Mesenchymal stem cell (in vitro differentiated cells and primary cell): ENCODE results near the gene DBNDD2.
A peak's percentile ranks its signal among the peaks of the same experiment; 100 is the strongest.

ENCODE experiments used
- DNase-seq: peaks from one replicate; pipeline ENCODE4 v3.0.0-alpha.2; 2013
- H2AFZ ChIP-seq: one replicate; pipeline ENCODE4 v1.6.1; 2013; ENCODE audit warnings: low read depth, mild to moderate bottlenecking, control low read depth, inconsistent platforms, low read length, moderate library complexity
- H2AK5ac ChIP-seq: 2 replicates; pipeline ENCODE4 v1.6.1; 2013; ENCODE audit warnings: low read length, moderate library complexity, mild to moderate bottlenecking, inconsistent platforms; ENCODE audit not compliant: severe bottlenecking
- H2BK120ac ChIP-seq: one replicate; pipeline ENCODE4 v1.6.1; 2013; ENCODE audit warnings: low read depth, mild to moderate bottlenecking, inconsistent platforms, low read length, moderate library complexity
- H2BK12ac ChIP-seq, 2 experiments: one replicate each; pipeline ENCODE4 v1.6.1; 2013; ENCODE audit warnings: inconsistent platforms in 2 of 2, low read length in 2 of 2, mild to moderate bottlenecking in 2 of 2, moderate library complexity in 2 of 2, control low read depth in 1 of 2
- H2BK15ac ChIP-seq: one replicate; pipeline ENCODE4 v1.6.1; 2013; ENCODE audit warnings: mild to moderate bottlenecking, low read depth, inconsistent platforms; ENCODE audit not compliant: poor library complexity, severe bottlenecking
- H2BK5ac ChIP-seq: 2 replicates; pipeline ENCODE4 v1.6.1; 2013; ENCODE audit warnings: low read depth, mild to moderate bottlenecking, low read length, control low read depth, inconsistent platforms; ENCODE audit not compliant: poor library complexity, severe bottlenecking
- H3K14ac ChIP-seq, 2 experiments: one replicate each; pipeline ENCODE4 v1.6.1; 2013; ENCODE audit warnings: inconsistent platforms in 2 of 2, low read length in 2 of 2, control low read depth in 1 of 2, mild to moderate bottlenecking in 1 of 2, moderate library complexity in 1 of 2
- H3K18ac ChIP-seq, 2 experiments: one replicate each; pipeline ENCODE4 v1.6.1; 2013; ENCODE audit warnings: inconsistent platforms in 2 of 2, low read length in 2 of 2, control low read depth in 1 of 2, low read depth in 1 of 2, mild to moderate bottlenecking in 1 of 2
- H3K23ac ChIP-seq, 2 experiments: one replicate each; pipeline ENCODE4 v1.6.1; 2013; ENCODE audit warnings: inconsistent platforms in 2 of 2, low read length in 2 of 2, mild to moderate bottlenecking in 2 of 2, moderate library complexity in 2 of 2, control low read depth in 1 of 2
- H3K27ac ChIP-seq: 2 replicates; pipeline ENCODE4 v1.5.1; 2013; ENCODE audit warnings: mild to moderate bottlenecking, moderate library complexity, low read length, control low read depth, inconsistent platforms; ENCODE audit not compliant: poor library complexity, severe bottlenecking
- H3K27me3 ChIP-seq, 2 experiments: 2 replicates each; pipeline versions ENCODE4 v1.6.1 to v1.7.0; 2013; ENCODE audit warnings: low read length in 2 of 2, mild to moderate bottlenecking in 2 of 2, moderate library complexity in 2 of 2, control low read depth in 1 of 2, inconsistent platforms in 1 of 2; ENCODE audit not compliant: control insufficient read depth in 1 of 2, insufficient read depth in 1 of 2
- H3K36me3 ChIP-seq, 2 experiments: 2 replicates each; pipeline versions ENCODE4 v1.6.1 to v1.7.0; 2013; ENCODE audit warnings: low read length in 2 of 2, control low read depth in 1 of 2, inconsistent platforms in 1 of 2, low read depth in 1 of 2, mild to moderate bottlenecking in 1 of 2; ENCODE audit not compliant: insufficient read depth in 2 of 2, control insufficient read depth in 1 of 2
- H3K4ac ChIP-seq, 2 experiments: one replicate each; pipeline ENCODE4 v1.6.1; 2013; ENCODE audit warnings: inconsistent platforms in 2 of 2, low read length in 2 of 2, mild to moderate bottlenecking in 2 of 2, moderate library complexity in 2 of 2, control low read depth in 1 of 2, low read depth in 1 of 2
- H3K4me1 ChIP-seq: 2 replicates; pipeline ENCODE4 v1.6.1; 2013; ENCODE audit warnings: low read depth, low read length, control low read depth; ENCODE audit not compliant: control insufficient read depth, insufficient read depth
- H3K4me2 ChIP-seq: 2 replicates; pipeline ENCODE4 v1.6.1; 2013; ENCODE audit warnings: low read length, mild to moderate bottlenecking, inconsistent platforms; ENCODE audit not compliant: poor library complexity, severe bottlenecking
- H3K4me3 ChIP-seq, 2 experiments: 2 replicates each; pipeline versions ENCODE4 v1.5.1 to v1.7.0; 2013; ENCODE audit warnings: low read length in 2 of 2, mild to moderate bottlenecking in 2 of 2, control low read depth in 1 of 2, low read depth in 1 of 2; ENCODE audit not compliant: insufficient read depth in 1 of 2
- H3K79me1 ChIP-seq: replicated peaks from 2 replicates; pipeline ENCODE4 v1.6.1; 2013; ENCODE audit warnings: mild to moderate bottlenecking, control low read depth, low read length, inconsistent platforms; ENCODE audit not compliant: poor library complexity, severe bottlenecking
- H3K9ac ChIP-seq: 2 replicates; pipeline ENCODE4 v1.7.0; 2013; ENCODE audit warnings: mild to moderate bottlenecking, low read length, moderate library complexity
- H3K9me3 ChIP-seq: 2 replicates; pipeline ENCODE4 v1.7.0; 2013; ENCODE audit warnings: mild to moderate bottlenecking, low read length; ENCODE audit not compliant: control insufficient read depth
- H4K8ac ChIP-seq: one replicate; pipeline ENCODE4 v1.6.1; 2013; ENCODE audit warnings: inconsistent platforms, mild to moderate bottlenecking, low read length, moderate library complexity
- H4K91ac ChIP-seq: one replicate; pipeline ENCODE4 v1.6.1; 2013; ENCODE audit warnings: mild to moderate bottlenecking, low read length, inconsistent platforms
- WGBS: methylation state at CpG from one replicate; pipeline ENCODE4 v1.1.7; 2013; ENCODE audit warnings: mixed read lengths; 5-methylcytosine and 5-hydroxymethylcytosine counted together

DBNDD2 gene

GRCh38 chr20:45440891-45441685 is 33.0 kb downstream of the DBNDD2 start:
- WGBS, result 49% methylated on average over 5 of the region's 5 CpGs
- no peak overlapping the region for H3K4me3 ChIP-seq
- no peak overlapping the region for H3K4ac ChIP-seq

GRCh38 chr20:45441746-45442145 is 33.7 kb downstream of the DBNDD2 start:
- H2AFZ ChIP-seq, result no peak overlapping the region
- no peak overlapping the region for H3K14ac ChIP-seq
- H4K91ac ChIP-seq, result no peak overlapping the region
- no peak overlapping the region for H3K4me3 ChIP-seq
- no peak overlapping the region for H2BK15ac ChIP-seq
- H2BK5ac ChIP-seq, result no peak overlapping the region
- H3K4me2 ChIP-seq, result no peak overlapping the region
- no peak overlapping the region for H2AK5ac ChIP-seq
- H3K9me3 ChIP-seq, result no peaks in the 10 kb centered on the region
- no peak overlapping the region for H3K27ac ChIP-seq
- H3K27me3 ChIP-seq, result peaks cover 19 to 25% of the 10 kb centered on the region in 2 experiments
- H4K8ac ChIP-seq, result no peak overlapping the region
- H3K36me3 ChIP-seq, result no peaks in the 10 kb centered on the region
- H2BK12ac ChIP-seq, result no peak overlapping the region
- no peak overlapping the region for H2BK120ac ChIP-seq
- H3K9ac ChIP-seq, result no peak overlapping the region
- no peak overlapping the region for H3K23ac ChIP-seq
- H3K4me1 ChIP-seq, result no peaks in the 10 kb centered on the region
- 83% methylated on average over 1 of the region's 1 CpG for WGBS
- no peak overlapping the region for H3K4ac ChIP-seq
- no peak overlapping the region for H3K18ac ChIP-seq
- H3K79me1 ChIP-seq, result no peaks in the 10 kb centered on the region
- no peak for DNase-seq

More at GRCh38 chr20:45440891-45441685, 33.0 kb downstream of the DBNDD2 start:
- no peaks in the 10 kb centered on the region for H3K36me3 ChIP-seq
- no peak overlapping the region for H2AK5ac ChIP-seq
- H3K27me3 ChIP-seq, result peaks cover 15 to 19% of the 10 kb centered on the region in 2 experiments
- H3K27ac ChIP-seq, result no peak overlapping the region
- H3K18ac ChIP-seq, result no peak overlapping the region
- no peak overlapping the region for H3K14ac ChIP-seq
- no peak overlapping the region for H3K23ac ChIP-seq
- H3K79me1 ChIP-seq, result no peaks in the 10 kb centered on the region
- DNase-seq, result no peak
- H3K4me1 ChIP-seq, result no peaks in the 10 kb centered on the region
- no peak overlapping the region for H3K9ac ChIP-seq
- H2BK5ac ChIP-seq, result no peak overlapping the region
- no peak overlapping the region for H2BK12ac ChIP-seq
- no peak overlapping the region for H2BK15ac ChIP-seq
- H4K91ac ChIP-seq, result no peak overlapping the region
- H3K4me2 ChIP-seq, result no peak overlapping the region
- H4K8ac ChIP-seq, result no peak overlapping the region
- no peak overlapping the region for H2AFZ ChIP-seq
- no peak overlapping the region for H2BK120ac ChIP-seq
- no peaks in the 10 kb centered on the region for H3K9me3 ChIP-seq

GRCh38 chr20:45444050-45444449 is 36.0 kb downstream of the DBNDD2 start:
- Histone ChIP-seq H3K27ac (no peak overlapping the region), H3K4me3 (no peak overlapping the region), H3K36me3 (no peaks in the 10 kb centered on the region), H4K91ac (no peak overlapping the region), H3K27me3 (peaks cover 25 to 40% of the 10 kb centered on the region in 2 experiments), H2BK5ac (no peak overlapping the region), H3K4me2 (no peak overlapping the region), H3K18ac (no peak overlapping the region), H3K4ac (no peak overlapping the region), H3K14ac (no peak overlapping the region), H2BK15ac (no peak overlapping the region), H4K8ac (no peak overlapping the region), H2AFZ (no peak overlapping the region), H3K9me3 (no peaks in the 10 kb centered on the region), H3K79me1 (no peaks in the 10 kb centered on the region), H2BK12ac (no peak overlapping the region), H3K9ac (no peak overlapping the region), H2BK120ac (no peak overlapping the region), H3K4me1 (no peaks in the 10 kb centered on the region), H3K23ac (no peak overlapping the region), H2AK5ac (no peak overlapping the region)
- DNase-seq, result no peak

GRCh38 chr20:45445805-45446562 is 37.9 kb downstream of the DBNDD2 start:
- H2BK5ac ChIP-seq, result no peak overlapping the region
- H3K36me3 ChIP-seq, result no peaks in the 10 kb centered on the region
- H3K27ac ChIP-seq, result no peak overlapping the region
- H2AFZ ChIP-seq, result no peak overlapping the region
- no peak overlapping the region for H3K18ac ChIP-seq
- H3K79me1 ChIP-seq, result no peaks in the 10 kb centered on the region
- H2AK5ac ChIP-seq, result no peak overlapping the region
- H4K8ac ChIP-seq, result peak overlapping the region; percentile 9
- H4K91ac ChIP-seq, result no peak overlapping the region
- no peaks in the 10 kb centered on the region for H3K4me1 ChIP-seq
- no peak overlapping the region for H3K23ac ChIP-seq
- no peak overlapping the region for H2BK120ac ChIP-seq
- no peak overlapping the region for H2BK15ac ChIP-seq
- no peak overlapping the region for H2BK12ac ChIP-seq
- no peaks in the 10 kb centered on the region for H3K9me3 ChIP-seq
- peak; percentile 37 for DNase-seq
- 62% methylated on average over 6 of the region's 7 CpGs for WGBS
- no peak overlapping the region for H3K9ac ChIP-seq
- H3K14ac ChIP-seq, result no peak overlapping the region
- no peak overlapping the region for H3K4me3 ChIP-seq
- H3K27me3 ChIP-seq, result peaks cover 25 to 44% of the 10 kb centered on the region in 2 experiments
- H3K4me2 ChIP-seq, result no peak overlapping the region
- H3K4ac ChIP-seq, result no peak overlapping the region
